HG02981 (cell line): Measurements from ENCODE around the gene GABRA6.
"Not testable (repeated sequence)": the region's sequence is repeated elsewhere in the genome, so short reads cannot be mapped to it uniquely, and the experiment has no call there.

Experiments used
- ATAC-seq: cut with Tn5 transposase; IDR thresholded peaks from one replicate; pipeline ENCODE4 v1.9.1; 2021; ENCODE audit warnings: mild to moderate bottlenecking, moderate library complexity; ENCODE audit not compliant: unreplicated experiment

GABRA6 gene

DNA sequence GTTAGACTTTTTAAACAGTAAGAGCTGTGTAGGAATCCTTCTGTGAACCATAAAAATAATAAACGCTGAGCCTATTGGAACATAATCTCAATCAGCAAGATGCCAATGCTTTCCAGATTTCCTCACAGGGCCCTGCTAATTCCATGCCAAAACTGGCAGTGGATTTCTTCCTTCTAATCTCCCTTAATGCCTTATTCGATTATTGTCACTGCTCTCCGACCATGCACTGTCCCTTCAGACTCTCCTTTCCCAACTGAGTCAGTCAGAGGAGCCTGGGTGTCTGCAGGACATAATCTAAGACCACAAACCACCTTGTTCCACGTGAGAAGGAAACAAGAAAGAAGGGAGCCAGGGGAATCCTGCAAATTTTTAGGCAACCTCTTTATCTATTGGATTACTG is at the start of gene GABRA6:
TSS of gene GABRA6 (plus strand) at position 261 of the 400 bp plus-strand sequence. CDS start 269 bp downstream, outside the sequence.
- no peak for ATAC-seq

DNA sequence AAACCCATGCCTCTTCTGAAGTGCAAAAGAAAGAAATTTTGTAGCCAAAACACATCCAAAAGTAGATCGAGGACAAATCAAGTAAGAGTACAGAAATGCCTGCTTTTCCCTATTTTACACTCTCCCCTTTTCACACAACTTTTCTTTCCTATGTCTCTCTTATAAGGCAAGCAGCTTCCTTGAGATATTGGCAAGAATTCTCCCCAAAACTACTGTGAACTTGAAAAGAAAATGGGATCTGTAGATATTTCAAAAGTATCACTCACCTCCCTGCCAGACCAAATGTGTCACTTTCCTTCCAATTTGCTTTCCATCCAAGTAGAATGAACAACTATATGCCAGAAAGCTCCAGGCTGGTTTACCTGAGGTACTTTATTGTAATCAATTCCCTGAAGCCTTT is 47.9 kb upstream of the GABRA6 start:
- ATAC-seq = no peak

DNA sequence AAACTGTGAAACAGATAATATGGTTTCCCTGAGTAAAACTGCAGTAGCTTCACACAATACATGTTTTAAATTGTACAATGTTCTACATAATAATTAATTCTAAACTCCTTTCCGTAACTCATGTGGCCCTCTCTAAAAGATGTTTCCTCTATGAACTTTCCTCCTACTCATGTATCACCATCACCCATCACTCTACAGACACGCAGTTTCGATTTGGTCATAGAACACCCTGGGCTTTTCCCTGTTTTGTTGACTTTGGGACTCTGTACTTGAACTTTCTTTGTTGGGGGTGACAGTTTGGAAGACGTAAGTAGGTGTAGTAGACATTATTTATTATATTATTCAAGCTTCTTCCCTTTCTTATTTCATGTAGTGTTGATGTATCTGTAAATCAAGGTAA is 44.1 kb upstream of the GABRA6 start:
- ATAC-seq = no peak

- ATAC-seq = no peak
Measured at GRCh38 chr5:161645264-161645663, 40.3 kb upstream of the GABRA6 start.

- ATAC-seq = not testable (repeated sequence)
Measured at GRCh38 chr5:161651926-161652325, 33.6 kb upstream of the GABRA6 start.

GRCh38 chr5:161660806-161661205 is 24.7 kb upstream of the GABRA6 start:
- no peak for ATAC-seq

GRCh38 chr5:161663431-161663830 is 22.1 kb upstream of the GABRA6 start:
- ATAC-seq = no peak

- ATAC-seq = peak; percentile 91
Measured at GRCh38 chr5:161676103-161676502, 9.4 kb upstream of the GABRA6 start.

DNA sequence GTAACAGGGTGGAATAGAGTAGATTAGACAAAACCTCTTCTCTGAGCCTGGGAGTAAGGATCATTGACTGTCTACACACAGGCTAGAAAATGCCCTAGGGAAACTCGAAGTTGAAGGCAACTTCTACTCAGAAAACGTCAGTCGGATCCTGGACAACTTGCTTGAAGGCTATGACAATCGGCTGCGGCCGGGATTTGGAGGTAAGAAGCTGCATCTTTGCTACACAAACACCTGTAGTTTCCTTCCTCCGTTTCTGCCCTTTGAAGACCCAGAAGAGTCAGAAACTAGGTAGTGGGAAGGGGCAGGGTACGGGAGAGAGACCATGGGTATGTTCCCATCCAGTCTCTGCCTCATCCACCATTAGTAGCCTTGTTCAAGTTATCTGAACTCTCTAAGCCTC is 628 bp downstream of the GABRA6 start:
- no peak for ATAC-seq

DNA sequence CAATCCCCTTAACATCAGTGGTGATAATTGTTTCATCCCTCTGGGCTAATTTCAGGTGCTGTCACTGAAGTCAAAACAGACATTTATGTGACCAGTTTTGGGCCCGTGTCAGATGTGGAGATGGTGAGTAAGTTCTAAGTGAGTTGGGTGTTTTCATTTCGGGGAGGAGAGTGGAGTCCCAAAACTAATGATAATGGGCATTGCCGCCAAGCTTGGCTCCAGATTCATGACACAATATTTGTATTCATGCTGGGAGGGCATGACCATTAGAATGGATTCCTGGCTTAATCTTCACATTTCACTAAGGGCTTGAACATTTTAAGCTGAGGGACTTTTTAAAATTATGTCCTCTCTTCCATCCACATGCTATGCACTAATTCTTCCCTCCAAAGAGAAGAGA is 1.4 kb downstream of the GABRA6 start:
- no peak for ATAC-seq

- no peak for ATAC-seq
Measured at GRCh38 chr5:161687316-161687715, 1.8 kb downstream of the GABRA6 start.

DNA sequence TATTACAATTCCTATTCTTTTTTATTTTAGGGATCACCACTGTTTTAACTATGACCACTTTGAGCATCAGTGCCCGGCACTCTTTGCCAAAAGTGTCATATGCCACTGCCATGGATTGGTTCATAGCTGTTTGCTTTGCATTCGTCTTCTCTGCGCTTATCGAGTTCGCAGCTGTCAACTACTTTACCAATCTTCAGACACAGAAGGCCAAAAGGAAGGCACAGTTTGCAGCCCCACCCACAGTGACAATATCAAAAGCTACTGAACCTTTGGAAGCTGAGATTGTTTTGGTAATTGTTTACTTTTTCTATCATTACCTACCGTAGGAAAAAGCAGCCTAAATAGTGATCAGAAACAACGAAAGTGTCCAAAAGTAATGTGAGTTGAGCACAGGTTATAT is 6.4 kb downstream of the GABRA6 start:
- no peak for ATAC-seq

- no peak for ATAC-seq
Measured at GRCh38 chr5:161697001-161697400, 11.5 kb downstream of the GABRA6 start.

DNA sequence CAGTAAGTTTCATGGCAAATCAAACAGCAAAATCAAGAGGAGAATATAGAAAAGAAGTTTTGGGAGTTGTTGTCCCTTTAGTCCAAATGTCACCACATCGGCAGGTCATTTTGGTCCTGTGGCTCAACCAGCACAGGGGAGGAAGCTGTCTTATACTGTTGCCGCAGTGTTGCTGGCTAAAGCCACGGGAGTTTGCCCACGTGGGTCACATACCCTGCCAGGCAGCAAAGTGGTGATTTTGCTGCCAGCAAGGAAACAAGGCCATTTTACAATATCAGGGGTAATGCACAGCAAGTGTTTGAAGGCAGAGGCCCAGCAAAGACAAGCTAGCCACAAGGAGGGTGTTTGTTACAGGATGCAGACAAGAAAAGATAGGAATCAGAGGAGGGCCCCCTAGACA is 14.5 kb downstream of the GABRA6 start:
- no peak for ATAC-seq

DNA sequence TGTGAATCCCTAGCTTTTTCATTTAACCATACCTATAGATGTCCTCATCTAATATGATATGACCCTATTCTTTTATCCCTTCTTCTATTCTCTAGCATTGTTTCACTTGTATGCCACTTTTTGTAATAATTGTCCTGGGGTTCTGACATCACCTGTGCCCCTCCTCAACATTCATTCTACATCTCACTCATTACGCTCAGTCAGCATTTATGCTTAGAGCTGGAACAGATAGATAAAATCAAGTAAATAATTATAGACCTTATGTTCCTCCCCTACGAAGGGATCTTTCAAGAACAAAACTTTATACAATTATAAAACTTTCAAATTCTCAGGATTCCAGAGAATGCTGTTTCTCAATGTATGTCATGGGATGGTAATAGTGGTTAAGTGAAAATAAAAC is 18.0 kb downstream of the GABRA6 start:
- ATAC-seq = no peak

DNA sequence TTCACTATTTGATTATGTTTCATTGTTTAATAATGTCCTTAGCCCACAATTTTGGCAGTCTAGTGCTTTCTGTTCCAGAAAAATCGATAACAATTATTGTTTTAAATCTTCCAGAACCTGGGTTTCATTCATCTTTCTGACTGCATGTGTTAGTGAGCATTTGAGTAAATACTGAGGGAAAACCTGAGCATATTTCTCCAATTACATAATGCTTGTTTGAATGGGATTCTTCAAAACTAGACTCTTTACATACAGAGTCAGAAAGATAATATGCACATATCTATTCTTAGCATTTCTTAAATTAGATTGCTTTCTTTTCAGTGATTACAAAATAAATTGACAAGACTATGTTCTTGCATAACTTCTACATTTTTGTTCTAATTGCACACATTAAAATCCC is 21.9 kb downstream of the GABRA6 start:
- no peak for ATAC-seq

DNA sequence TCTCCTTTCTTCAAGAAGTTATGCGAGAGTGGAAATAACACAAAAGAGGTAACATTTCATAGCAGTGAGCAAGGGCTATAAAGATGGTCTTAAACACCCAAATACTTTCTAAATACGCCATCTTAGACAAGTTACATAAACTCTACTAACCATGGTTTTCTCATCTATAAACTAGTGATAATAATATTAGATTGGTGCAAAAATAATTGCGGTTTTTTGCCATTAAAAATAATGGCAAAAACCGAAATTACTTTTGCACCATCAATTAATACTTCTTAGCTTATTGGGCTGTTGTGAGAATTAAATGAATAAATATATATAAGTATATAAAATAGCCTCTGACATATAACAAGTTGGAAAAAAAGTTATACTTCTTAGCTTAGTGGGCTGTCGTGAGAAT is 23.7 kb downstream of the GABRA6 start:
- ATAC-seq = no peak

GRCh38 chr5:161713042-161713441 is 27.5 kb downstream of the GABRA6 start:
- no peak for ATAC-seq

DNA sequence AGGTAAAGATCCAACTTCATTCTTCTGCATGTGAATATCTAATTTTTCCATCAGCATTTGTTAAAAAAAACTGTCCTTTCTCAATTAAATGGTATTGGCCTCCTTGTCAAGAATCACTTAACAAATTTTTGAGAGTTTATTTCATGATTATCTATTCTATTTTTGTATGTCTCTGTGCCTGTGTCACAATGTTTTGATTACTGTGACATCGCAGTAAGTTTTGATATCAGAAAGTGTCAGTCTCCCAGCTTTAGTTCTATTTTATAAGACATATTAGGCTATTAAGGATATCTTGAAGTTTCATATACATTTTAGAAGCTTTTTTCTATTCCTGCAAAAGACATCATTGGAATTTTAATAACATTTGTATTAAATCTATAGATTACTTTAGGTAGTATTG is 33.6 kb downstream of the GABRA6 start:
- ATAC-seq = no peak

DNA sequence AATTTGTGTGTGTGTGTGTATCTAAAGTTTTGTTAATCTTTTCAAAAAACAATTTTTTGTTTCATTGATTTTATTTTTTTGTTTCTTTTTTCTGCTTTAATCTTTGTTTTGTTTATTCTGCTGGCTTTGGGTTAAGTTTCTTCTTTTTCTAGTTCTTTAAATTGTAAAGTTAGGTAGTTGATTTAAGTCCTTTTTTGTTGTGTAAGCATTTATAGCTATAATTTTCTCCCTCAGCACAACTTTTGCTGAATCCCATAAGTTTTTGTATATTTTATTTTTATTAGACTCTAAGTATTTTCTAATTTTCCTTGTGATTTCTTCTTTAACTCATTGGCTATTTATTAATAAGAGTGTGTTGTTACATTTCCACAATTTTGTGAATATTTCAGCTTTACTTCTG is 34.9 kb downstream of the GABRA6 start:
- no peak for ATAC-seq

GRCh38 chr5:161734741-161735140 is 49.2 kb downstream of the GABRA6 start:
- ATAC-seq = no peak

- ATAC-seq = no peak
Measured at GRCh38 chr5:161740433-161740832, 54.9 kb downstream of the GABRA6 start.

DNA sequence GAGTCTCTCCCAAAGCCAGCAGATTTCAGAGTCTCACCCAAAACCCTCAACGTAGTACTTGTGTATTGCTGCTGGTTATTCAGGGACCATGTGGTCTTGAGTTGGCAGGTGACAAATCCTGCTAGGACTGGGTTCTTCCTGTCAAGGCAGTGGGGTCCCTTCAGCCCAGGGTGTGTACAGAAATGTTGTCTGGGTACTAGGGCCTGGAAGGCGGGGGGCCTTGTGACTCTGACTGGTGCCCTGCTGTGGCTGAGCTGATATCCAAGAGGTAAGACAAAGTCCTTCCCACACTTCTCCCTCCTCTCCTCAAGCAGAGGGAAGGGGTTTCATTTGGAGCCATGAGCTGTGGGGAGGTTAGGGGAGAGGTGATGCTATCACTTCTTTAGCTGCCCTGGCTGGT is 58.8 kb downstream of the GABRA6 start:
- no peak for ATAC-seq

GRCh38 chr5:161745392-161745791 is 59.9 kb downstream of the GABRA6 start:
- no peak for ATAC-seq
